Panc1 (cell line): Measurements from ENCODE around the gene CCHCR1. TPM values are rescaled to one million over a fixed set of nuclear protein-coding genes. Genes with fewer than 3 reads are reported as not detected.

Experiments
- ATAC-seq: fragments of 200-7000 bp; cut with Tn5 transposase; 2 replicates; pipeline ENCODE4 v1.9.1; 2020; ENCODE audit warnings: mild to moderate bottlenecking, moderate library complexity
- BruUV-seq: library from RNA; stranded (reverse); fragments of 400-500 nt; replicated peaks from 2 replicates; lab custom pipeline; 2021; lab: Mats Ljungman, UMichigan
- CTCF ChIA-PET: fragments of 300-600 bp; sonication (Branson Sonifier 250); formaldehyde crosslinking; loops from one replicate; lab custom pipeline; 2022; ENCODE audit warnings: antibody characterized with exemption; lab: Charles Lee
- POLR2A ChIA-PET: fragments of 300-600 bp; sonication (Branson Sonifier 250); formaldehyde crosslinking; loops from one replicate; lab custom pipeline; 2022; ENCODE audit warnings: antibody characterized with exemption; lab: Charles Lee
- DNase-seq: peaks from one replicate; pipeline ENCODE4 v3.0.0-alpha.2; 2010; ENCODE audit warnings: low read depth, low spot score
- H3K27ac ChIP-seq: 2 replicates; pipeline ENCODE4 v1.5.1; 2011; ENCODE audit warnings: mild to moderate bottlenecking, low read length, inconsistent platforms
- H3K27me3 ChIP-seq: fragments of 200-500 bp; sonication (Bioruptor generic); 2 replicates; pipeline ENCODE4 v1.6.0; 2014; ENCODE audit warnings: low read length, inconsistent platforms; ENCODE audit not compliant: control insufficient read depth, insufficient read depth
- H3K36me3 ChIP-seq: fragments of 200-500 bp; sonication (Bioruptor generic); 2 replicates; pipeline ENCODE4 v1.5.1; 2014; ENCODE audit warnings: inconsistent platforms, mild to moderate bottlenecking, low read length, moderate library complexity; ENCODE audit not compliant: control insufficient read depth, insufficient read depth
- H3K4me1 ChIP-seq: 2 replicates; pipeline ENCODE4 v1.5.1; 2011; ENCODE audit warnings: inconsistent platforms, mild to moderate bottlenecking, low read length, moderate library complexity; ENCODE audit not compliant: control insufficient read depth, insufficient read depth
- H3K4me3 ChIP-seq, 2 experiments: 2 replicates each; pipeline ENCODE4 v1.5.1; 2011 to 2012; ENCODE audit warnings: low read depth in 2 of 2, low read length in 2 of 2, mild to moderate bottlenecking in 2 of 2, inconsistent platforms in 1 of 2, moderate library complexity in 1 of 2
- H3K9me3 ChIP-seq: fragments of 200-500 bp; sonication (Bioruptor generic); 2 replicates; pipeline ENCODE4 v1.5.1; 2014; ENCODE audit warnings: low read depth, mild to moderate bottlenecking, inconsistent platforms, low read length, moderate library complexity; ENCODE audit not compliant: control insufficient read depth, insufficient read depth
- CTCF ChIP-seq: fragments of 450-650 bp; IDR thresholded peaks from 2 replicates; pipeline ENCODE4 v1.5.1; 2017; ENCODE audit warnings: mild to moderate bottlenecking
- POLR2AphosphoS5 ChIP-seq: IDR thresholded peaks from 2 replicates; pipeline ENCODE4 v1.6.1; 2012; ENCODE audit warnings: mild to moderate bottlenecking, low read depth, low read length, moderate library complexity
- REST ChIP-seq, 2 experiments: IDR thresholded peaks; 2 replicates each; pipeline ENCODE4 v1.6.1; 2011 to 2012; ENCODE audit warnings: low read depth in 2 of 2, control low read depth in 1 of 2, low read length in 1 of 2, mild to moderate bottlenecking in 1 of 2, moderate library complexity in 1 of 2; ENCODE audit not compliant: insufficient read depth in 1 of 2
- SIN3A ChIP-seq: IDR thresholded peaks from 2 replicates; pipeline ENCODE4 v1.6.1; 2012; ENCODE audit warnings: low read depth, mild to moderate bottlenecking, low read length, moderate library complexity, borderline replicate concordance; ENCODE audit not compliant: insufficient read depth
- TCF7L2 ChIP-seq: IDR thresholded peaks from 2 replicates; pipeline ENCODE4 v1.6.1; 2011; ENCODE audit warnings: mild to moderate bottlenecking, low read depth, low read length, inconsistent platforms
- in situ Hi-C: cut with HindIII; loops from 2 replicates; pipeline ENCODE4 v1.10.0; 2016; ENCODE audit warnings: low sequenced_read_pairs, low pct_unique_long_range_greater_than_20kb
- intact Hi-C: fragments of 100-400 bp; cut with micrococcal nuclease; formaldehyde crosslinking; loops from one replicate; pipeline ENCODE4 v1.10.0; 2022; ENCODE audit not compliant: unreplicated experiment
- total RNA-seq: library from RNA; stranded (reverse); gene quantifications from one replicate; pipeline ENCODE4 v1.2.1, GENCODE V29; 2021; ENCODE audit not compliant: unreplicated experiment

CCHCR1 gene
- total RNA-seq, 1 experiment from 2014 or later = 37.1 TPM

GRCh38 chr6:31204751-31205145, 47.1 kb upstream of the CCHCR1 start:
- H3K4me1 ChIP-seq = peaks cover 13% of the 10 kb centered on the region
- BruUV-seq = no TSS peak
- no peaks in the 10 kb centered on the region for H3K27me3 ChIP-seq
- ATAC-seq = no peak
- TF ChIP-seq CTCF (no peak), REST (IDR thresholded peaks at IDR 0.05; ENCODE audit: insufficient read depth in 1 of 2, low read depth in 2 of 2, low read length in 1 of 2) (no peak), SIN3A (no peak), TCF7L2 (no peak), POLR2AphosphoS5 (no peak)
- in situ Hi-C loops = no loop called here
- intact Hi-C loops = no loop called here
- H3K9me3 ChIP-seq = peaks cover 9% of the 10 kb centered on the region; the same call in 1 of the 2 replicates
- DNase-seq = no peak
- no peaks in the 10 kb centered on the region for H3K36me3 ChIP-seq
- ChIA-PET CTCF (no interaction called here), POLR2A (no interaction called here)
- peak overlapping the region; percentile 76; the same call in 1 of the 2 replicates for H3K27ac ChIP-seq
- H3K4me3 ChIP-seq = no peak overlapping the region

GRCh38 chr6:31203345-31203979, 45.9 kb upstream of the CCHCR1 start:
- ChIA-PET POLR2A (no interaction called here), CTCF (interaction anchor here (0.5 kb wide), 1 partner anchor 10 kb away, joined by 19 read pairs; no protein-coding TSS in a partner anchor)
- intact Hi-C loops (no loop called here), in situ Hi-C loops (no loop called here)
- peak overlapping the region; percentile 42 to 76 for H3K4me3 ChIP-seq
- DNase-seq (peak; percentile 76), ATAC-seq (peak; percentile 64)
- H3K36me3 ChIP-seq = no peaks in the 10 kb centered on the region
- TF ChIP-seq POLR2AphosphoS5 = peak; percentile 10; the same call in 1 of the 2 replicates
- no peak for TF ChIP-seq CTCF
- peak overlapping the region; percentile 91 for H3K27ac ChIP-seq
- no TSS peak for BruUV-seq
- peaks cover 9% of the 10 kb centered on the region; the same call in 1 of the 2 replicates for H3K9me3 ChIP-seq
- peaks cover 13% of the 10 kb centered on the region for H3K4me1 ChIP-seq
- H3K27me3 ChIP-seq = no peaks in the 10 kb centered on the region
